ENCODE data around the gene TMEM204.

Gene TMEM204

GRCh38 chr16:1533443-1533951 lies at the start of gene TMEM204:
TMEM204 (plus strand) TSS chr16:1533666; CDS start chr16:1534276, 610 bp downstream.
- DNase-seq (ENCODE audit: low read depth in 3 of 3, low spot score in 1 of 3) = no peak

DNA sequence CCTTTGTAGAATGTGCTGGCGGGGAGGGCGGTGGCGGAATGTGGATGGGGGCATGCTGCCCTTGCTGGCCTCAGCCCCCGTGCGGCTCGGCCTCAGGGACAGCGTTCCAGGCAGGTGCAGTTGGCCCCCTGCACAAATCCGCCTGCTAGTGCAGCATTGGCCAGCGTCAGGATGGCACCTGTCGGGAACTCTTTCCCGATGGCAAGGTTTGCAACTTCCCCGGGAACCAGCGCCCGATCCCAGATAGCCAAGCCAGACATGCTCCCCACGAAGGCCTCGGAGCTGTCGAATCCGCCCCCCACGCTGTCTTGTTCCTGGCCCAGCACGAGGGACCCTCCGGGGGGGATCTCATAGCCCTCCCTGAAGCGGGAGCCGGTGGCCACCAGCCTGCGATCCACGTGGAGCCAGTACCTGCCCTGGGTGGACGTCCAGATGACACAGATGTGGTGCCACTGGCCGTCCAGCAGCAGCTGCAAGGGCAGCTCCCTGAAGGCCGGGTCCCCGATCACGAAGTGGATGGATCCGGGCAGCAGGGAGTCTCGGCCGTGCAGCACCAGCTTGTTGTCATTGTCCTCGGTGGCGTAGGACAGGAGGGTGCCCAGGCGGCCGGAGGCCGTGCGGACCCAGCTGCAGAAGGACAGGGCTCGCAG lies 47.5 kb upstream of the TMEM204 start:
- DNase-seq (ENCODE audit: low read depth in 3 of 3, low spot score in 1 of 3) = no peak

- DNase-seq (ENCODE audit: low read depth in 3 of 3, low spot score in 1 of 3) = no peak
These were observed 46.7 kb upstream of the TMEM204 start for GRCh38 chr16:1486551-1487390.

- DNase-seq (ENCODE audit: low read depth in 3 of 3, low spot score in 1 of 3) = no peak
These were observed 45.9 kb upstream of the TMEM204 start for GRCh38 chr16:1487395-1488053.

DNA sequence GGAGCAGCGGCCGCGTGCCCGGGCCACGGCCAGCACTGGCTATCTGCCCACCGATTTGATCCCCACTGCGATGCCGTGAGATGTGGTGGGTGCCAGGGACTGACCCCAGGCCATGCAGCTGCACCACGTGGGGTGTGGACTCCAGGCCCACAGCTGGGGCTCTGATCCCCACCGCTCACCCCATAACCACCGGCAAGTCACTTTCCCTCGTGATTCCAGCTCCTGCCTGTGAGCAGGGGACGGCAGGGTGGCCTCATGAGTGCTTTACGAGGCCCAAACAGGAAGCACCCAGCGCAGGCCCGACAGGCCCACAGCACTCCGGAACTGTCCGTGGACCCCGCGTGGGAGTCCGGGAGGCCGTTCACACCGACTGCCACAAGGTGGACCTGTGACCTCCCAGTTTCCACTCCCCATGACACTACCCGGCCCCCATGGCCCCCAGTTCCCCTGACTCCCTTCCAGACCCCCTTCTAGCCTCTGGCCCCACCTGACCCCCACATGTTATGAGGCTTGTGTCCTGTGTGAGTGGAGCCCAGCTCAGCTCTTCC lies 45.3 kb upstream of the TMEM204 start:
- no peak for DNase-seq (ENCODE audit: low read depth in 3 of 3, low spot score in 1 of 3)

- no peak for DNase-seq (ENCODE audit: low read depth in 3 of 3, low spot score in 1 of 3)
These were observed 44.8 kb upstream of the TMEM204 start, which contains the start of gene PTX4 for GRCh38 chr16:1488619-1489018. PTX4 (minus strand) TSS chr16:1488944; CDS start chr16:1488909, 35 bp downstream.

- DNase-seq (ENCODE audit: low read depth in 3 of 3, low spot score in 1 of 3) = no peak
These were observed 44.4 kb upstream of the TMEM204 start for GRCh38 chr16:1489077-1489476.

- DNase-seq (ENCODE audit: low read depth in 3 of 3, low spot score in 1 of 3) = no peak
These were observed 42.1 kb upstream of the TMEM204 start for GRCh38 chr16:1491327-1491726.

DNA sequence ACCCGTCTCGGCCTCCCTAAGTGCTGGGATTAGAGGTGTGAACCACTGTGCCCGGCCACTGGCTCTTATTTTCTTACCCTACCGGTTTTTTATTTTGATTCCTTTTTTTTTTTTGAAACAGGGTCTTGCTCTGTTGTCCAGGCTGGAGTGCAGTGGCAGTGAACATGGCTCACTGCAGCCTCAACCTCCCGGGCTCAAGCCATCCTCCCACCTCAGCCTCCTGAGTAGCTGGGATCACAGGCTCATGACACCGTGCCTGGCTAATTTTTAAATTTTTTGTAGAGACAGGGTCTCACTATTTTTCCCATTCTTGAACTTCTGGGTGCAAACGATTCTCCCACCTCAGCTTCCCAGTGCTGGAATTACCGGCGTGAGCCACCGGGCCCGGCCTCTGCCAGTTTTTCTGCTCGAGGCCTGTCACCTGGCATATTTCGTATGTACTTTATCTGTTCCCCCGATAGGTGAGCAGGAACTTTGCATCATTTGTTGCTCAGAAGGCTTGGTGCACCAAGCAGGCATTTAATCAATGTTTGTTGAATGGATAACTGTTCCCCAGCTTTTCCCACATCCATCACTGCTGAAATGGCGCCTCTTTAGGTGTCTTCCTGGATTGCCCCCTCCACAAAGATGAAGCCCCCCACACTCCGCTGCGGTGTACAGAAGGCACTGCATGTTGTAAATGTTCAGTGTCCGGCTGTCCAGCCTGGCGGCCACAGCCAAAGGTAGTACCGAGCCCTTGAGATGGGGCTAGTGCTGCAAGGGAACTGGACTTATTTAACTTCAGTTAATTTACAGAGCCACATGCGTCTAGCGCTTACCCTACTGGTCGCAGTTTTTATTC lies 41.2 kb upstream of the TMEM204 start:
- DNase-seq (ENCODE audit: low read depth in 3 of 3, low spot score in 1 of 3) = no peak

DNA sequence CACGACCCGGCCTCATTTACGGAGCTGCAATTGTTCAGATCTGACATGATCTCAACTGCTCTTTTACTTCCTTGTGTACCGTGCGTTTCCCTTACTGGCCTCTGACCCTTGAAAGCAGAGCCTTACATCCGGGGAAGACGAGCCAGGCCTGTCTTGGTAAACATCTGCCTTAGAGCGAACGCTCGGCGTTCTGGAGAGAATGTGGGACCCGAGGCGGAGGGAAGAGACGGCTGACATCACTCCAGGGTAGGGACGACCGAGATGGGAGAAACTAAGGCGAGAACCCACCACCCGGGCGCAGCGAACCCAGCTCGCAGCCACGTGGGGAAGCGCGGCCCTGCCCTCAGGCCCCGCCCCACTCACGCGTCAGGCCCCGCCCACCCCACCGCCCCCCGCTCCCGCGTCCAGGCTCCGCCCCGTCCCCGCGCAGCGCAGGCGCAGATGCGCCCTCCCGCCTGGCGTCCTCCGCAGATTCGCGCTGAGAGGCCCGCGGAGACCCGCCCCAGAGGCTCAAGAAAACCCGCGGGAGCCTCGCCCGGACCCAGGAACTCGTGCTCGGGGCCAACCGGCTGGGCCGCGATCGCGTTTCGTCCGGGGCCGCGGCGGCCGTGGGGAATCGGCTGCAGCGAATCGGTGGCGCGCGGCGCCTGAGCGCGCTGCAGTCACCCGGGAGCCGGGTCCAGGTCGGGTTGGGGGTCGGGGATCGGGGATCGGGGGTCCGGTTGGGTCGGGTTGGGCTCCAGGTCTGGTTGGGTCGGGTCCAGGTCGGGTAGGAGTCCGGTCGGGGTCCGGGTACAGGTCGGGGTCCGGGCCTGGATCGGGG lies 40.3 kb upstream of the TMEM204 start, which contains the start of gene TELO2:
TELO2 (plus strand) TSS at position 438 of the 823 bp plus-strand sequence. CDS start 922 bp downstream, outside the sequence.
- peak; percentile 73 to 86 (median 80) for DNase-seq (ENCODE audit: low read depth in 3 of 3, low spot score in 1 of 3)

- no peak for DNase-seq (ENCODE audit: low read depth in 3 of 3, low spot score in 1 of 3)
These were observed 39.7 kb upstream of the TMEM204 start for GRCh38 chr16:1493746-1494094.

DNA sequence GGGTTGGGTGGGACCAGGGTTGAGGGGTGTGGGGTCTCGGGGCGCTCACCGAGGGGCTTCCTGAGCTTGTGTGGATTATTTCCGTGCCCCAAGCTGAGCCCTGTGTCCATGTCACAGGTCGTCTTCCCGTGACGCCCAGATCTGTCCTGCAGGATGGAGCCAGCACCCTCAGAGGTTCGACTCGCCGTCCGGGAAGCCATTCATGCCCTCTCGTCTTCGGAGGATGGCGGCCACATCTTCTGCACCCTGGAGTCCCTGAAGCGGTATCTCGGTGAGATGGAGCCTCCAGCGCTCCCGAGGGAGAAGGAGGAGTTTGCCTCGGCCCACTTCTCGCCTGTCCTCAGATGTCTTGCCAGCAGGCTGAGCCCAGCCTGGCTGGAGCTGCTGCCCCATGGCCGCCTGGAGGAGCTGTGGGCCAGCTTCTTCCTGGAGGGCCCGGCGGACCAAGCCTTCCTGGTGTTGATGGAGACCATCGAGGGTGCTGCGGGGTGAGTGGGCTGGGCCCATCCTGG lies 39.3 kb upstream of the TMEM204 start:
- no peak for DNase-seq (ENCODE audit: low read depth in 3 of 3, low spot score in 1 of 3)

GRCh38 chr16:1494711-1495110 lies 38.8 kb upstream of the TMEM204 start:
- DNase-seq (ENCODE audit: low read depth in 3 of 3, low spot score in 1 of 3) = no peak

- no peak for DNase-seq (ENCODE audit: low read depth in 3 of 3, low spot score in 1 of 3)
These were observed 38.1 kb upstream of the TMEM204 start for GRCh38 chr16:1495211-1495888.

DNA sequence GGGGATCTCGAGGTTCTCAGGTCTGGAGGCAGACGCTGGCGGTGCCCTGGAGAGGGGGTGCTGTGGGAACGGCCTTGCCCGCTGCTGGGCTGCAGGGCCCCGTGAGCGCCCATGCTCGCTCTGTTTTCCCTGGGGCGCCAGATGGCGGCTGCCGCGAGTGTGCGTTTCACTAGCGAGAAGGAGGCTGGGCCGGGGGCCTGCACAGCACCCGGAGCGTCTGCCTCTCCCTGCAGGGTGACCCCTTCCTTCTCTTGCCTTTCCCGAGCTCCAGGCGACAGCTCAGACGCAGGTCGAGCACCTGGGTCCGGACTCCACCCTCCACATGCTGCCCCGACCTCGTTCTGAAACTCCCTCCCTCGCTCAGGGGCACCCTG lies 37.6 kb upstream of the TMEM204 start:
- DNase-seq (ENCODE audit: low read depth in 3 of 3, low spot score in 1 of 3) = no peak

GRCh38 chr16:1496464-1496863 lies 37.0 kb upstream of the TMEM204 start:
- no peak for DNase-seq (ENCODE audit: low read depth in 3 of 3, low spot score in 1 of 3)

DNA sequence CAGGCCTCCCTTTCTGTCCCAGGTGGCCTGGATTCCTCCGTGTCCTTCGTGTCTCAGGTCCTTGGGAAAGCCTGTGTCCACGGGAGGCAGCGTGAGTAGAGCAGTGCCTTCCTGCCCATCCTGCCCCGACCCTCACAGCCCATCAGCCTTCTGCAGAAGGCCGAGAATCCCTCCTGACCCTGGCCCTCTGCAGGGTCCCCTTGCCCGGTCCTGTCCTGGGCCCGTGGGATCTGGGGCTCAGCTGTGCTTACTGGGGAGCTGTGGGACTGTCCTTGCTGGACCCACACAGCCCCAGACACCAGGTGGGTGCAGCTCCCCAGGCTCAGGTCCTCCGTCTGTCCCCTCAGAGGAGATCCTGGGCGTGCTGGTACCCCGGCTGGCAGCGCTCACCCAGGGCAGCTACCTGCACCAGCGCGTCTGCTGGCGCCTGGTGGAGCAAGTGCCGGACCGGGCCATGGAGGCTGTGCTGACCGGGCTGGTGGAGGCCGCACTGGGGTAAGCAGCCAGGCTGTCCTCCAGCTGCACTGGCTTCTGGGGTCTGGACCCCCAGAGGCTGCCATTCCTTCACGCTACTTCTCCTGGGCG lies 36.4 kb upstream of the TMEM204 start:
- no peak for DNase-seq (ENCODE audit: low read depth in 3 of 3, low spot score in 1 of 3)

- no peak for DNase-seq (ENCODE audit: low read depth in 3 of 3, low spot score in 1 of 3)
These were observed 34.4 kb upstream of the TMEM204 start for GRCh38 chr16:1498899-1499676.

All from stimulated activated CD4-positive, alpha-beta T cell treated with anti-CD3 and anti-CD28 coated beads, TNF-alpha, amount 100 ng/mL, for 1 hour (primary cell).